WTC11 (cell line): ENCODE data around the gene VASH1. TPM values are rescaled to one million over a fixed set of nuclear protein-coding genes. Genes with fewer than 3 reads are reported as not detected.

Experiments used
- ATAC-seq: fragments of 200-7000 bp; cut with Tn5 transposase; 2 replicates; pipeline ENCODE4 v1.10.0; 2021; ENCODE audit warnings: mild to moderate bottlenecking, moderate library complexity
- CTCF ChIA-PET: fragments of 300-600 bp; sonication (Branson Sonifier 250); formaldehyde crosslinking; loops from one replicate; lab custom pipeline; 2021; ENCODE audit warnings: antibody characterized with exemption; lab: Charles Lee
- POLR2A ChIA-PET: fragments of 350-600 bp; sonication (Branson Sonifier 250); formaldehyde crosslinking; loops from one replicate; lab custom pipeline; 2021; ENCODE audit warnings: antibody characterized with exemption; lab: Charles Lee
- DNase-seq: peaks from one replicate; pipeline ENCODE4 v3.0.0; 2021; ENCODE audit warnings: low spot score
- H3K27ac Mint-ChIP-seq: 2 replicates; pipeline ENCODE4 v1.8.0; 2021; ENCODE audit warnings: mixed read lengths
- H3K27me3 Mint-ChIP-seq: 2 replicates; pipeline ENCODE4 v1.8.0; 2021; ENCODE audit warnings: low read depth, mild to moderate bottlenecking, moderate library complexity, mixed read lengths
- H3K36me3 Mint-ChIP-seq: 2 replicates; pipeline ENCODE4 v1.8.0; 2021; ENCODE audit warnings: mixed read lengths
- H3K4me1 Mint-ChIP-seq: 2 replicates; pipeline ENCODE4 v1.8.0; 2022; ENCODE audit warnings: mixed read lengths
- H3K4me3 Mint-ChIP-seq: 2 replicates; pipeline ENCODE4 v1.8.0; 2021; ENCODE audit warnings: mild to moderate bottlenecking, moderate library complexity, mixed read lengths
- H3K9me3 Mint-ChIP-seq: 2 replicates; pipeline ENCODE4 v1.8.0; 2021; ENCODE audit warnings: mixed read lengths
- CBFB ChIP-seq: sonication (generic); formaldehyde crosslinking; IDR thresholded peaks from 2 replicates; pipeline ENCODE4 v1.8.1; 2022; ENCODE audit warnings: mild to moderate bottlenecking, low read depth, missing genetic modification reagents
- EMX1 ChIP-seq: fragments of 250-450 bp; sonication (Bioruptor Pico); IDR thresholded peaks from 2 replicates; pipeline ENCODE4 v1.8.0; 2021; ENCODE audit warnings: mild to moderate bottlenecking
- FOXJ3 ChIP-seq: sonication (generic); formaldehyde crosslinking; IDR thresholded peaks from 2 replicates; pipeline ENCODE4 v1.9.0; 2021; ENCODE audit warnings: missing genetic modification reagents, mild to moderate bottlenecking, borderline replicate concordance
- KAT7 ChIP-seq: sonication (generic); formaldehyde crosslinking; IDR thresholded peaks from 2 replicates; pipeline ENCODE4 v1.8.1; 2023; ENCODE audit warnings: missing genetic modification reagents, mild to moderate bottlenecking, borderline replicate concordance
- MYBL2 ChIP-seq: sonication (generic); formaldehyde crosslinking; IDR thresholded peaks from 2 replicates; pipeline ENCODE4 v1.8.1; 2023; ENCODE audit warnings: mild to moderate bottlenecking, moderate library complexity, missing genetic modification reagents
- PRRX2 ChIP-seq: fragments of 250-450 bp; sonication (Bioruptor Pico); IDR thresholded peaks from 2 replicates; pipeline ENCODE4 v1.8.0; 2021; ENCODE audit warnings: mild to moderate bottlenecking
- RELA ChIP-seq: sonication (generic); formaldehyde crosslinking; IDR thresholded peaks from 2 replicates; pipeline ENCODE4 v1.8.1; 2022; ENCODE audit warnings: missing genetic modification reagents, mild to moderate bottlenecking, borderline replicate concordance
- SOX15 ChIP-seq: fragments of 250-450 bp; sonication (Bioruptor Pico); IDR thresholded peaks from 2 replicates; pipeline ENCODE4 v1.9.0; 2021; ENCODE audit warnings: mild to moderate bottlenecking
- ZNF121 ChIP-seq: sonication (generic); formaldehyde crosslinking; IDR thresholded peaks from 2 replicates; pipeline ENCODE4 v1.8.0; 2023; ENCODE audit warnings: missing genetic modification reagents
- ZNF138 ChIP-seq: sonication (generic); formaldehyde crosslinking; conservative IDR thresholded peaks from 2 replicates; pipeline ENCODE4 v1.8.1; 2022; ENCODE audit warnings: mild to moderate bottlenecking, moderate library complexity, missing genetic modification reagents
- ZNF219 ChIP-seq: sonication (generic); formaldehyde crosslinking; IDR thresholded peaks from 2 replicates; pipeline ENCODE4 v1.8.0; 2023; ENCODE audit warnings: missing genetic modification reagents, mild to moderate bottlenecking, borderline replicate concordance
- ZNF232 ChIP-seq: sonication (generic); formaldehyde crosslinking; IDR thresholded peaks from 2 replicates; pipeline ENCODE4 v1.8.0; 2022; ENCODE audit warnings: mild to moderate bottlenecking, missing genetic modification reagents
- total RNA-seq: library from RNA; stranded (reverse); gene quantifications from 3 replicates; pipeline ENCODE4 v1.2.3, GENCODE V29; 2021
- TF ChIP-seq, protein P1 (sequence below): sonication (generic); formaldehyde crosslinking; IDR thresholded peaks from 2 replicates; pipeline ENCODE4 v1.8.0; 2022; ENCODE audit warnings: mild to moderate bottlenecking, missing genetic modification reagents
- TF ChIP-seq, protein P2 (sequence below): fragments of 200-600 bp; IDR thresholded peaks from 2 replicates; pipeline ENCODE4 v1.8.0; 2022; ENCODE audit warnings: antibody characterized with exemption
- TF ChIP-seq, protein P3 (sequence below): sonication (generic); formaldehyde crosslinking; IDR thresholded peaks from 2 replicates; pipeline ENCODE4 v1.8.0; 2023; ENCODE audit warnings: missing genetic modification reagents, mild to moderate bottlenecking, borderline replicate concordance
- TF ChIP-seq, protein P4 (sequence below): sonication (generic); formaldehyde crosslinking; IDR thresholded peaks from 2 replicates; pipeline ENCODE4 v1.8.0; 2023; ENCODE audit warnings: mild to moderate bottlenecking, missing genetic modification reagents
- TF ChIP-seq, protein P5 (sequence below): sonication (generic); formaldehyde crosslinking; IDR thresholded peaks from 2 replicates; pipeline ENCODE4 v1.8.1; 2022; ENCODE audit warnings: mild to moderate bottlenecking, moderate library complexity, missing genetic modification reagents
- TF ChIP-seq, protein P6 (sequence below): sonication (generic); formaldehyde crosslinking; IDR thresholded peaks from 2 replicates; pipeline ENCODE4 v1.8.0; 2022; ENCODE audit warnings: missing genetic modification reagents

The VASH1 gene
- total RNA-seq, 1 experiment from 2014 or later = 7.2 TPM

DNA sequence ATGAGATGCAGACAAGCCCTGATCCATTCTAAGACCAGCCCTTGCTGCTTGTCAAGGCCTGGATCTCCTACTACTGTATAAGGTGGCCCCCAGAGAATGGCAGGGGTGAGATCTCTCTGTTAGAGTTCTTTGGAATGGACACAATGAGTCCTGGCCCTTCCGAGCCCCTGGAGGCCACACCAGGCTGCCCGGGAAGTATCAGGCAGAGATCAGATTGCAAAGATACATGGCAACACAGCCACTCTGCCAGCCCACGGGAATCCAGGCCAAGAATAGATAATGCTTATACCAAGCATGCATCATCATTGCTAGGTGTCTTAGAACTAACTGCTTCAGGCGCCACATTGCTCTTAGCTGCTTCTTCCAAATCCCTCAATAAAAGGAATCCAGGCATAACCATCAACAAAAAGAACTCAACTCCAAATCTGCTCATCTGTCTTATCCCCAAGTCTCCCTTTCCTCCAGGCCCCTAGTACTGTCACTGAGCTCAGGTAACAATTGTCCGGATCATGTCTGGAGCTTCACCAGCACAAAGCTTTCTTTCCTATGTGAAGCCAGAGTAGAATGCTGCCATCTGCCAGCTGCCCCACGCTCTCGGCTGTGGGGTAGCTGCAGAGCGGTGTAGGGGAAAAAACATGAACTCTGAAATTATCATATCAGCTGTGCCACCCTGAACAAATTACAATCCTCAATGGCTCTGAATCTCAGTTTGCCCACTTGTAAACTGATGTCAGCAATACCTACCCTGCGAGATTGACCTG, 5.5 kb upstream of the VASH1 start:
- CTCF ChIA-PET = interaction anchor here (0.7 to 3.6 kb wide), 3 partner anchors 29 to 45 kb away, joined by 3 to 13 read pairs (median 10); no protein-coding TSS in a partner anchor
- no peaks in the 10 kb centered on the region for H3K36me3 Mint-ChIP-seq
- ATAC-seq = no peak
- peaks cover 3% of the 10 kb centered on the region for H3K4me1 Mint-ChIP-seq
- no peak for DNase-seq
- TF ChIP-seq, protein P1, sequence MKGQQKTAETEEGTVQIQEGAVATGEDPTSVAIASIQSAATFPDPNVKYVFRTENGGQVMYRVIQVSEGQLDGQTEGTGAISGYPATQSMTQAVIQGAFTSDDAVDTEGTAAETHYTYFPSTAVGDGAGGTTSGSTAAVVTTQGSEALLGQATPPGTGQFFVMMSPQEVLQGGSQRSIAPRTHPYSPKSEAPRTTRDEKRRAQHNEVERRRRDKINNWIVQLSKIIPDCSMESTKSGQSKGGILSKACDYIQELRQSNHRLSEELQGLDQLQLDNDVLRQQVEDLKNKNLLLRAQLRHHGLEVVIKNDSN = no peak
- TF ChIP-seq, protein P2, sequence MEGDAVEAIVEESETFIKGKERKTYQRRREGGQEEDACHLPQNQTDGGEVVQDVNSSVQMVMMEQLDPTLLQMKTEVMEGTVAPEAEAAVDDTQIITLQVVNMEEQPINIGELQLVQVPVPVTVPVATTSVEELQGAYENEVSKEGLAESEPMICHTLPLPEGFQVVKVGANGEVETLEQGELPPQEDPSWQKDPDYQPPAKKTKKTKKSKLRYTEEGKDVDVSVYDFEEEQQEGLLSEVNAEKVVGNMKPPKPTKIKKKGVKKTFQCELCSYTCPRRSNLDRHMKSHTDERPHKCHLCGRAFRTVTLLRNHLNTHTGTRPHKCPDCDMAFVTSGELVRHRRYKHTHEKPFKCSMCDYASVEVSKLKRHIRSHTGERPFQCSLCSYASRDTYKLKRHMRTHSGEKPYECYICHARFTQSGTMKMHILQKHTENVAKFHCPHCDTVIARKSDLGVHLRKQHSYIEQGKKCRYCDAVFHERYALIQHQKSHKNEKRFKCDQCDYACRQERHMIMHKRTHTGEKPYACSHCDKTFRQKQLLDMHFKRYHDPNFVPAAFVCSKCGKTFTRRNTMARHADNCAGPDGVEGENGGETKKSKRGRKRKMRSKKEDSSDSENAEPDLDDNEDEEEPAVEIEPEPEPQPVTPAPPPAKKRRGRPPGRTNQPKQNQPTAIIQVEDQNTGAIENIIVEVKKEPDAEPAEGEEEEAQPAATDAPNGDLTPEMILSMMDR = no peak
- no peak for TF ChIP-seq RELA
- TF ChIP-seq KAT7 (CRISPR knock-in tag) = no peak
- TF ChIP-seq ZNF219 (CRISPR knock-in tag) = no peak
- TF ChIP-seq PRRX2 (CRISPR knock-in tag) = no peak
- no peak for TF ChIP-seq EMX1
- no peak for TF ChIP-seq ZNF138 (CRISPR knock-in tag)
- no peak for TF ChIP-seq MYBL2 (CRISPR knock-in tag)
- no peak for TF ChIP-seq SOX15 (CRISPR knock-in tag)
- TF ChIP-seq ZNF232 (CRISPR knock-in tag) = no peak
- TF ChIP-seq, protein P3, sequence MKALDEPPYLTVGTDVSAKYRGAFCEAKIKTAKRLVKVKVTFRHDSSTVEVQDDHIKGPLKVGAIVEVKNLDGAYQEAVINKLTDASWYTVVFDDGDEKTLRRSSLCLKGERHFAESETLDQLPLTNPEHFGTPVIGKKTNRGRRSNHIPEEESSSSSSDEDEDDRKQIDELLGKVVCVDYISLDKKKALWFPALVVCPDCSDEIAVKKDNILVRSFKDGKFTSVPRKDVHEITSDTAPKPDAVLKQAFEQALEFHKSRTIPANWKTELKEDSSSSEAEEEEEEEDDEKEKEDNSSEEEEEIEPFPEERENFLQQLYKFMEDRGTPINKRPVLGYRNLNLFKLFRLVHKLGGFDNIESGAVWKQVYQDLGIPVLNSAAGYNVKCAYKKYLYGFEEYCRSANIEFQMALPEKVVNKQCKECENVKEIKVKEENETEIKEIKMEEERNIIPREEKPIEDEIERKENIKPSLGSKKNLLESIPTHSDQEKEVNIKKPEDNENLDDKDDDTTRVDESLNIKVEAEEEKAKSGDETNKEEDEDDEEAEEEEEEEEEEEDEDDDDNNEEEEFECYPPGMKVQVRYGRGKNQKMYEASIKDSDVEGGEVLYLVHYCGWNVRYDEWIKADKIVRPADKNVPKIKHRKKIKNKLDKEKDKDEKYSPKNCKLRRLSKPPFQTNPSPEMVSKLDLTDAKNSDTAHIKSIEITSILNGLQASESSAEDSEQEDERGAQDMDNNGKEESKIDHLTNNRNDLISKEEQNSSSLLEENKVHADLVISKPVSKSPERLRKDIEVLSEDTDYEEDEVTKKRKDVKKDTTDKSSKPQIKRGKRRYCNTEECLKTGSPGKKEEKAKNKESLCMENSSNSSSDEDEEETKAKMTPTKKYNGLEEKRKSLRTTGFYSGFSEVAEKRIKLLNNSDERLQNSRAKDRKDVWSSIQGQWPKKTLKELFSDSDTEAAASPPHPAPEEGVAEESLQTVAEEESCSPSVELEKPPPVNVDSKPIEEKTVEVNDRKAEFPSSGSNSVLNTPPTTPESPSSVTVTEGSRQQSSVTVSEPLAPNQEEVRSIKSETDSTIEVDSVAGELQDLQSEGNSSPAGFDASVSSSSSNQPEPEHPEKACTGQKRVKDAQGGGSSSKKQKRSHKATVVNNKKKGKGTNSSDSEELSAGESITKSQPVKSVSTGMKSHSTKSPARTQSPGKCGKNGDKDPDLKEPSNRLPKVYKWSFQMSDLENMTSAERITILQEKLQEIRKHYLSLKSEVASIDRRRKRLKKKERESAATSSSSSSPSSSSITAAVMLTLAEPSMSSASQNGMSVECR (CRISPR knock-in tag) = no peak
- TF ChIP-seq FOXJ3 (CRISPR knock-in tag) = no peak
- TF ChIP-seq CBFB (CRISPR knock-in tag) = no peak
- TF ChIP-seq, protein P4, sequence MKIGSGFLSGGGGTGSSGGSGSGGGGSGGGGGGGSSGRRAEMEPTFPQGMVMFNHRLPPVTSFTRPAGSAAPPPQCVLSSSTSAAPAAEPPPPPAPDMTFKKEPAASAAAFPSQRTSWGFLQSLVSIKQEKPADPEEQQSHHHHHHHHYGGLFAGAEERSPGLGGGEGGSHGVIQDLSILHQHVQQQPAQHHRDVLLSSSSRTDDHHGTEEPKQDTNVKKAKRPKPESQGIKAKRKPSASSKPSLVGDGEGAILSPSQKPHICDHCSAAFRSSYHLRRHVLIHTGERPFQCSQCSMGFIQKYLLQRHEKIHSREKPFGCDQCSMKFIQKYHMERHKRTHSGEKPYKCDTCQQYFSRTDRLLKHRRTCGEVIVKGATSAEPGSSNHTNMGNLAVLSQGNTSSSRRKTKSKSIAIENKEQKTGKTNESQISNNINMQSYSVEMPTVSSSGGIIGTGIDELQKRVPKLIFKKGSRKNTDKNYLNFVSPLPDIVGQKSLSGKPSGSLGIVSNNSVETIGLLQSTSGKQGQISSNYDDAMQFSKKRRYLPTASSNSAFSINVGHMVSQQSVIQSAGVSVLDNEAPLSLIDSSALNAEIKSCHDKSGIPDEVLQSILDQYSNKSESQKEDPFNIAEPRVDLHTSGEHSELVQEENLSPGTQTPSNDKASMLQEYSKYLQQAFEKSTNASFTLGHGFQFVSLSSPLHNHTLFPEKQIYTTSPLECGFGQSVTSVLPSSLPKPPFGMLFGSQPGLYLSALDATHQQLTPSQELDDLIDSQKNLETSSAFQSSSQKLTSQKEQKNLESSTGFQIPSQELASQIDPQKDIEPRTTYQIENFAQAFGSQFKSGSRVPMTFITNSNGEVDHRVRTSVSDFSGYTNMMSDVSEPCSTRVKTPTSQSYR (CRISPR knock-in tag) = no peak
- TF ChIP-seq ZNF121 = no peak
- TF ChIP-seq, protein P5, sequence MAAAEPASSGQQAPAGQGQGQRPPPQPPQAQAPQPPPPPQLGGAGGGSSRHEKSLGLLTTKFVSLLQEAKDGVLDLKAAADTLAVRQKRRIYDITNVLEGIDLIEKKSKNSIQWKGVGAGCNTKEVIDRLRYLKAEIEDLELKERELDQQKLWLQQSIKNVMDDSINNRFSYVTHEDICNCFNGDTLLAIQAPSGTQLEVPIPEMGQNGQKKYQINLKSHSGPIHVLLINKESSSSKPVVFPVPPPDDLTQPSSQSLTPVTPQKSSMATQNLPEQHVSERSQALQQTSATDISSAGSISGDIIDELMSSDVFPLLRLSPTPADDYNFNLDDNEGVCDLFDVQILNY (CRISPR knock-in tag) = no peak
- TF ChIP-seq, protein P6, sequence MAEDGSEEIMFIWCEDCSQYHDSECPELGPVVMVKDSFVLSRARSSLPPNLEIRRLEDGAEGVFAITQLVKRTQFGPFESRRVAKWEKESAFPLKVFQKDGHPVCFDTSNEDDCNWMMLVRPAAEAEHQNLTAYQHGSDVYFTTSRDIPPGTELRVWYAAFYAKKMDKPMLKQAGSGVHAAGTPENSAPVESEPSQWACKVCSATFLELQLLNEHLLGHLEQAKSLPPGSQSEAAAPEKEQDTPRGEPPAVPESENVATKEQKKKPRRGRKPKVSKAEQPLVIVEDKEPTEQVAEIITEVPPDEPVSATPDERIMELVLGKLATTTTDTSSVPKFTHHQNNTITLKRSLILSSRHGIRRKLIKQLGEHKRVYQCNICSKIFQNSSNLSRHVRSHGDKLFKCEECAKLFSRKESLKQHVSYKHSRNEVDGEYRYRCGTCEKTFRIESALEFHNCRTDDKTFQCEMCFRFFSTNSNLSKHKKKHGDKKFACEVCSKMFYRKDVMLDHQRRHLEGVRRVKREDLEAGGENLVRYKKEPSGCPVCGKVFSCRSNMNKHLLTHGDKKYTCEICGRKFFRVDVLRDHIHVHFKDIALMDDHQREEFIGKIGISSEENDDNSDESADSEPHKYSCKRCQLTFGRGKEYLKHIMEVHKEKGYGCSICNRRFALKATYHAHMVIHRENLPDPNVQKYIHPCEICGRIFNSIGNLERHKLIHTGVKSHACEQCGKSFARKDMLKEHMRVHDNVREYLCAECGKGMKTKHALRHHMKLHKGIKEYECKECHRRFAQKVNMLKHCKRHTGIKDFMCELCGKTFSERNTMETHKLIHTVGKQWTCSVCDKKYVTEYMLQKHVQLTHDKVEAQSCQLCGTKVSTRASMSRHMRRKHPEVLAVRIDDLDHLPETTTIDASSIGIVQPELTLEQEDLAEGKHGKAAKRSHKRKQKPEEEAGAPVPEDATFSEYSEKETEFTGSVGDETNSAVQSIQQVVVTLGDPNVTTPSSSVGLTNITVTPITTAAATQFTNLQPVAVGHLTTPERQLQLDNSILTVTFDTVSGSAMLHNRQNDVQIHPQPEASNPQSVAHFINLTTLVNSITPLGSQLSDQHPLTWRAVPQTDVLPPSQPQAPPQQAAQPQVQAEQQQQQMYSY = no peak
- H3K4me3 Mint-ChIP-seq = no peak overlapping the region
- H3K27me3 Mint-ChIP-seq = peaks cover 42% of the 10 kb centered on the region
- H3K27ac Mint-ChIP-seq = no peak overlapping the region
- no peaks in the 10 kb centered on the region for H3K9me3 Mint-ChIP-seq
- POLR2A ChIA-PET = no interaction called here
